ENCODE data around the gene TRAPPC12.
A peak's percentile ranks its signal among the peaks of the same experiment; 100 is the strongest.

The TRAPPC12 gene

DNA sequence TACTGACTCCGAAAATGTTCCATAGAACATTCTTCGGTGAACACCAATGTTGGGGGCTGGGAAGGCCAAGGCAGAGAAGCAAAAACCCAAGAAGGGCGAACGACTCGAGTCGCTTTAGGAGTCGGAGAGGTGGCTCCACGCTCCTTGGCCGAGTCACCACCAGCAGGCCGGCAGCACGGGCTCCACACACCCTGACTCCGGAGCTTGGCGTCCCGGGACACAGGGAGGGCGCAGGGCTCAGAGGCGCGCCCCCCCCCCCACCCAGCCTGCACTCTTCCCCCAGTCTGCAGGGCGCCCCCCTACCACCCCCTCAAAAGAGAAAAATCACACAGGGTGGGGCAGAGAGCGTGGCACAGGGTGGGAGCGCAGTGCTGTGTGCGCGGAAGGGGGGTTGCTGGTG is 147.4 kb downstream of the TRAPPC12 start:
- H2AK5ac ChIP-seq (ENCODE audit: low read depth, low read length): no peak overlapping the region
- H4K8ac ChIP-seq (ENCODE audit: low read depth, low read length): no peak overlapping the region
- H2BK120ac ChIP-seq (ENCODE audit: low read depth, low read length): no peak overlapping the region
- no peak overlapping the region for H4K91ac ChIP-seq (ENCODE audit: low read depth, low read length, poor library complexity)
- WGBS, 2 donors (ENCODE audit: extremely low coverage in 2 of 2, insufficient read length in 2 of 2, insufficient replicate concordance in 1 of 2): no CpG with 5 or more reads among the region's 22 CpGs
- no peak for DNase-seq (ENCODE audit: low spot score)
- H3K27me3 ChIP-seq (ENCODE audit: control insufficient read depth in 3 of 3, insufficient read depth in 3 of 3, low read depth in 1 of 3, low read length in 3 of 3): peaks cover 0 to 9% (median 0%) of the 10 kb centered on the region in 3 experiments
- H3K9ac ChIP-seq (ENCODE audit: low read depth, low read length, poor library complexity): no peak overlapping the region
- H3K14ac ChIP-seq (ENCODE audit: low read length): peak overlapping the region; percentile 86
- H3K4me3 ChIP-seq (ENCODE audit: low read length in 2 of 2): peak overlapping the region in 1 of 2 donors; percentile 69
- no peak overlapping the region for H2BK15ac ChIP-seq (ENCODE audit: low read length)
- H3K79me1 ChIP-seq (ENCODE audit: low read depth, low read length): peaks cover 4% of the 10 kb centered on the region
- H2BK5ac ChIP-seq (ENCODE audit: low read length): no peak overlapping the region
- H3K36me3 ChIP-seq (replicated peaks in 1 of 2; ENCODE audit: control insufficient read depth in 2 of 2, insufficient read depth in 2 of 2, low read length in 2 of 2): peaks cover 0 to 8% of the 10 kb centered on the region in 2 donors
- H3K4ac ChIP-seq (ENCODE audit: low read length): no peak overlapping the region
- H3K9me3 ChIP-seq (replicated peaks in 1 of 2; ENCODE audit: control insufficient read depth in 2 of 2, insufficient read depth in 1 of 2, low read depth in 1 of 2, low read length in 2 of 2): peaks cover 0 to 9% of the 10 kb centered on the region in 2 donors
- H3K4me1 ChIP-seq (ENCODE audit: control insufficient read depth in 2 of 2, insufficient read depth in 1 of 2, low read depth in 1 of 2, low read length in 2 of 2): peaks cover 0 to 8% of the 10 kb centered on the region in 2 donors
- H3K23ac ChIP-seq (ENCODE audit: low read depth, low read length, poor library complexity): no peak overlapping the region
- no peak overlapping the region for H3K27ac ChIP-seq (replicated peaks; ENCODE audit: low read length)
- peak overlapping the region; percentile 32 for H3K18ac ChIP-seq (ENCODE audit: low read length)
- no peak overlapping the region for H3K4me2 ChIP-seq (ENCODE audit: insufficient read depth, low read length, poor library complexity, severe bottlenecking)
- no peak overlapping the region for H2BK12ac ChIP-seq (ENCODE audit: low read length)
- no peak overlapping the region for H2AFZ ChIP-seq (ENCODE audit: low read length)

DNA sequence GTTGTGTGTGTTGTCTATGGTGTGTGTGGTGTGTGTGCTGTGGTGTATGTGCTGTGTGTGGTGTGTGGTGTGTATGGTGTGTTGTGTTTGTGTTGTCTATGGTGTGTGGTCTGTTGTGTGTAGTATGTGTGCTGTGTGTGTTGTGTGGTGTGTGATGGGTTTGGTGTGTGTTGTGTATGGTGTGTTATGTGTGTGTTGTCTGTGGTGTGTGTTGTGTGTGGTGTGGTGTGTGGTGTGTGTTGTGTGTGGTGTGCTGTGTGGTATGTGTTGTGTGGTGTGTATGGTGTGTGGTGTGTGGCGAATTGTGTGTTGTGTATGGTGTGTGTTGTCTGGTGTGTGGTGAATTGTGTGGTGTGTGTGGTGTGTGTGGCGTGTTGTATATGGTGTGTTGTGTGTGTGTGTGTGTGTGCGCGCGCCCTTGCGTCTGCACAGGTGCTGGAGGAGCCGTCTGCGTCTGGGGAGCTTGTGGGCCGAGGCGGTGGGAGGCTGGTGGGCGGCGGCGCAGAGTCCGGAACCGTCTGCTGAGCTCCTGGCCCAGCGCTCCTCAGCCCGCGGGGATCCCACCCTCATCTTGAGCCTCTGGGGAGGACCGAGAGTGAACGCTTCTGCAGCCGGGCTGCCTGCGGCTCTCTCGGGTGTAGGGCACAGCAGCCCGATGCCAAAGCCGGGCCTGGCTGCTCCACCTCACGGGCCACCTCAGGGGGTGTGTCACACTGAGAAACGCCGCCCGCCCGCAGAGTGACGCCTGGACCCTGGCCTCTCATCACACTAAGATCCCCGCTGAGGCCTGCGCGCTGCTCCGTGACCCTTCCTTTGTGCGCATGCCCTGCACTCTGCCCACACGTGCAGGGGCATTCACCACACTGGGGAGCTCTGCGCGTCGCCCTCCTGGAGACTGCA is 148.6 kb downstream of the TRAPPC12 start:
- H4K8ac ChIP-seq (ENCODE audit: low read depth, low read length): peak overlapping the region; percentile 99
- no peak for DNase-seq (ENCODE audit: low spot score)
- H2AFZ ChIP-seq (ENCODE audit: low read length): no peak overlapping the region
- no peak overlapping the region for H3K4me2 ChIP-seq (ENCODE audit: insufficient read depth, low read length, poor library complexity, severe bottlenecking)
- H3K27ac ChIP-seq (replicated peaks; ENCODE audit: low read length): no peak overlapping the region
- peaks cover 0 to 8% of the 10 kb centered on the region in 2 donors for H3K4me1 ChIP-seq (ENCODE audit: control insufficient read depth in 2 of 2, insufficient read depth in 1 of 2, low read depth in 1 of 2, low read length in 2 of 2)
- H4K91ac ChIP-seq (ENCODE audit: low read depth, low read length, poor library complexity): peak overlapping the region; percentile 35
- WGBS, 2 donors (ENCODE audit: extremely low coverage in 2 of 2, insufficient read length in 2 of 2, insufficient replicate concordance in 1 of 2): 100% methylated on average over 2 of the region's 40 CpGs; no CpG with 5 or more reads in 1 of the 2 donors
- no peak overlapping the region for H2BK15ac ChIP-seq (ENCODE audit: low read length)
- H3K9me3 ChIP-seq (replicated peaks in 1 of 2; ENCODE audit: control insufficient read depth in 2 of 2, insufficient read depth in 1 of 2, low read depth in 1 of 2, low read length in 2 of 2): peaks cover 0 to 9% of the 10 kb centered on the region in 2 donors
- H3K4ac ChIP-seq (ENCODE audit: low read length): peak overlapping the region; percentile 85
- H3K14ac ChIP-seq (ENCODE audit: low read length): peak overlapping the region; percentile 86
- peaks cover 8% of the 10 kb centered on the region in 2 donors for H3K36me3 ChIP-seq (replicated peaks in 1 of 2; ENCODE audit: control insufficient read depth in 2 of 2, insufficient read depth in 2 of 2, low read length in 2 of 2)
- H2BK12ac ChIP-seq (ENCODE audit: low read length): peak overlapping the region; percentile 53
- peak overlapping the region; percentile 61 for H3K9ac ChIP-seq (ENCODE audit: low read depth, low read length, poor library complexity)
- H3K79me1 ChIP-seq (ENCODE audit: low read depth, low read length): peaks cover 4% of the 10 kb centered on the region
- peak overlapping the region; percentile 94 for H3K23ac ChIP-seq (ENCODE audit: low read depth, low read length, poor library complexity)
- H2BK5ac ChIP-seq (ENCODE audit: low read length): no peak overlapping the region
- peak overlapping the region in 1 of 2 donors; percentile 69 for H3K4me3 ChIP-seq (ENCODE audit: low read length in 2 of 2)
- H3K27me3 ChIP-seq (ENCODE audit: control insufficient read depth in 3 of 3, insufficient read depth in 3 of 3, low read depth in 1 of 3, low read length in 3 of 3): peaks cover 0 to 9% (median 0%) of the 10 kb centered on the region in 3 experiments
- peak overlapping the region; percentile 44 for H3K18ac ChIP-seq (ENCODE audit: low read length)
- no peak overlapping the region for H2AK5ac ChIP-seq (ENCODE audit: low read depth, low read length)
- no peak overlapping the region for H2BK120ac ChIP-seq (ENCODE audit: low read depth, low read length)

Measured in neuronal stem cell (in vitro differentiated cells).